K562 (cell line): ENCODE results near the gene DYNAP. TPM values are rescaled to one million over a fixed set of nuclear protein-coding genes. Genes with fewer than 3 reads are reported as not detected.

Experiments used
- AFF1 ChIP-seq, 2 experiments: fragments of 450-650 bp; IDR thresholded peaks; 2 replicates each; pipeline ENCODE4 v1.6.1; 2018; ENCODE audit warnings: mild to moderate bottlenecking in 2 of 2, low read depth in 1 of 2; ENCODE audit not compliant: partially characterized antibody in 2 of 2
- ATF3 ChIP-seq, 2 experiments: fragments of 450-650 bp in 1 of 2; sonication (generic) in 1 of 2; formaldehyde crosslinking in 1 of 2; IDR thresholded peaks in 1 of 2; conservative IDR thresholded peaks in 1 of 2; 2 replicates each; pipeline versions ENCODE4 v1.6.1 to v1.8.1; 2016 to 2023; ENCODE audit warnings: mild to moderate bottlenecking in 2 of 2, moderate library complexity in 2 of 2, inconsistent platforms in 1 of 2, missing genetic modification reagents in 1 of 2
- CBFA2T3 ChIP-seq: fragments of 450-650 bp; IDR thresholded peaks from 2 replicates; pipeline ENCODE4 v1.6.1; 2017
- CEBPB ChIP-seq: fragments of 450-650 bp; IDR thresholded peaks from 2 replicates; pipeline ENCODE4 v1.6.1; 2016; ENCODE audit warnings: missing genetic modification characterization, missing compliant biosample characterization
- EHMT2 ChIP-seq: fragments of 450-650 bp; IDR thresholded peaks from 2 replicates; pipeline ENCODE4 v1.6.1; 2018; ENCODE audit warnings: antibody characterized with exemption
- ETS2 ChIP-seq: IDR thresholded peaks from 2 replicates; pipeline ENCODE4 v1.6.1; 2016; ENCODE audit warnings: borderline replicate concordance, missing genetic modification characterization, mild to moderate bottlenecking, moderate library complexity, missing compliant biosample characterization; ENCODE audit not compliant: poor library complexity, severe bottlenecking
- GABPB1 ChIP-seq: sonication (generic); formaldehyde crosslinking; IDR thresholded peaks from 2 replicates; pipeline ENCODE4 v1.8.0; 2022; ENCODE audit warnings: mild to moderate bottlenecking, missing genetic modification reagents
- GATA2 ChIP-seq: sonication (generic); formaldehyde crosslinking; IDR thresholded peaks from 2 replicates; pipeline ENCODE4 v1.4.0; 2020; ENCODE audit warnings: mild to moderate bottlenecking, missing genetic modification reagents
- HNRNPK ChIP-seq: fragments of 200-400 bp; formaldehyde crosslinking; IDR thresholded peaks from one replicate; pipeline ENCODE4 v1.6.1; 2018; ENCODE audit warnings: mild to moderate bottlenecking, low read depth, low read length; ENCODE audit not compliant: poor library complexity, severe bottlenecking
- MECOM ChIP-seq: fragments of 250-450 bp; sonication (Bioruptor Pico); IDR thresholded peaks from 2 replicates; pipeline ENCODE4 v1.8.0; 2022; ENCODE audit warnings: inconsistent platforms
- PHF21A ChIP-seq: fragments of 450-650 bp; IDR thresholded peaks from 2 replicates; pipeline ENCODE4 v1.6.1; 2017; ENCODE audit warnings: low read depth, borderline replicate concordance
- POLR2H ChIP-seq: IDR thresholded peaks from 2 replicates; pipeline ENCODE4 v1.6.1; 2016; ENCODE audit warnings: missing genetic modification characterization, low read depth, mild to moderate bottlenecking, control low read depth, missing compliant biosample characterization, moderate library complexity
- RB1 ChIP-seq: fragments of 450-650 bp; IDR thresholded peaks from 2 replicates; pipeline ENCODE4 v1.6.1; 2017; ENCODE audit warnings: low read depth, mild to moderate bottlenecking
- RBFOX2 ChIP-seq: fragments of 200-400 bp; formaldehyde crosslinking; IDR thresholded peaks from 2 replicates; pipeline ENCODE4 v1.6.1; 2017; ENCODE audit warnings: low read depth, mild to moderate bottlenecking, low read length, moderate library complexity
- SETDB1 ChIP-seq: IDR thresholded peaks from one replicate; pipeline ENCODE4 v1.6.1; 2012; ENCODE audit warnings: low read length, control low read depth, inconsistent platforms
- SIX5 ChIP-seq, 2 experiments: IDR thresholded peaks; 2 replicates each; pipeline ENCODE4 v1.6.1; 2011; ENCODE audit warnings: low read length in 2 of 2, borderline replicate concordance in 1 of 2, low read depth in 1 of 2, mild to moderate bottlenecking in 1 of 2, moderate library complexity in 1 of 2; ENCODE audit not compliant: insufficient read depth in 1 of 2
- SMAD2 ChIP-seq: fragments of 150-350 bp; IDR thresholded peaks from 2 replicates; pipeline ENCODE4 v1.6.1; 2014; ENCODE audit warnings: low read depth, mild to moderate bottlenecking, low read length
- SMAD4 ChIP-seq: fragments of 250-450 bp; sonication (Bioruptor Pico); conservative IDR thresholded peaks from 2 replicates; pipeline ENCODE4 v1.8.0; 2021; ENCODE audit warnings: inconsistent platforms, mild to moderate bottlenecking, moderate library complexity
- TCF7L2 ChIP-seq: fragments of 150-350 bp; IDR thresholded peaks from 2 replicates; pipeline ENCODE4 v1.6.1; 2016; ENCODE audit warnings: low read depth, mild to moderate bottlenecking, low read length, moderate library complexity
- ZNF212 ChIP-seq: fragments of 450-650 bp; formaldehyde crosslinking; IDR thresholded peaks from 2 replicates; pipeline ENCODE4 v1.4.0; 2020; ENCODE audit warnings: mild to moderate bottlenecking
- ZNF263 ChIP-seq: sonication (generic); formaldehyde crosslinking; IDR thresholded peaks from 2 replicates; pipeline ENCODE4 v1.8.0; 2022; ENCODE audit warnings: mild to moderate bottlenecking, missing genetic modification reagents, borderline replicate concordance
- ZNF311 ChIP-seq: fragments of 250-450 bp; sonication (Bioruptor Pico); IDR thresholded peaks from 2 replicates; pipeline ENCODE4 v1.4.0; 2020; ENCODE audit warnings: mild to moderate bottlenecking, moderate library complexity
- ZNF395 ChIP-seq: fragments of 200-800 bp; sonication (Bioruptor generic); IDR thresholded peaks from 2 replicates; pipeline ENCODE4 v1.6.1; 2017; ENCODE audit warnings: missing genetic modification characterization, missing compliant biosample characterization
- polyA plus RNA-seq, 8 experiments: library from polyadenylated mRNA; depleted of rRNA in 4 of 8; stranded (reverse) in 5 of 8; unstranded in 3 of 8; fragments of >200 nt; fragmentation: Nextera tagmentation in 2 of 8; fragmentation: Illumina TruSeq in 1 of 8; extraction: Ambion mirVana in 2 of 8; extraction: Trizol in 1 of 8; gene quantifications; 2 replicates each; pipeline versions ENCODE4 v1.2.1 to v1.2.3, GENCODE V29; 2011 to 2014; ENCODE audit warnings: inconsistent platforms in 1 of 8, missing spikeins in 1 of 8
- total RNA-seq, 7 experiments: library from RNA; depleted of rRNA in 6 of 7; stranded (reverse); fragments of >200 nt in 6 of 7; fragmentation: Illumina TruSeq in 2 of 7; extraction: Trizol in 2 of 7; gene quantifications; 2 replicates each; pipeline versions ENCODE4 v1.2.1 to v1.2.3, GENCODE V29; 2011 to 2021; ENCODE audit warnings: low replicate concordance in 1 of 7

The DYNAP gene
- total and polyA plus RNA-seq, 9 of the 15 experiments (the other 6 are each of a cell fraction or from before 2014, with no cell fraction given): not detected

- TF ChIP-seq ZNF395 (CRISPR knock-in tag) (no peak), RB1 (no peak), AFF1 (IDR thresholded peaks at IDR 0.05; ENCODE audit: low read depth in 1 of 2, partially characterized antibody in 2 of 2) (no peak), SIX5 (IDR thresholded peaks at IDR 0.05; ENCODE audit: borderline replicate concordance in 1 of 2, insufficient read depth in 1 of 2, low read depth in 1 of 2, low read length in 2 of 2) (no peak), HNRNPK (no peak), GABPB1 (CRISPR knock-in tag) (no peak), TCF7L2 (no peak), CEBPB (tag) (peak; percentile 55), MECOM (CRISPR knock-in tag) (no peak), PHF21A (no peak), GATA2 (no peak), SMAD4 (0 out of 2 replicates have a peak, but pooled peaks have one; percentile 19), ZNF263 (CRISPR knock-in tag) (no peak), ZNF311 (no peak), CBFA2T3 (peak; percentile 34; the same call in 1 of the 2 replicates), SETDB1 (no peak), ZNF212 (CRISPR knock-in tag) (no peak), ATF3 (IDR thresholded peaks at IDR 0.05) (peak; percentile 14; the same call in 1 of the 2 replicates), ATF3 (CRISPR knock-in tag; conservative IDR thresholded peaks at IDR 0.05) (no peak), RBFOX2 (no peak), EHMT2 (no peak), SMAD2 (no peak), ETS2 (tag) (no peak), POLR2H (tag) (no peak)
Measured at GRCh38 chr18:54616220-54616848, 25.3 kb downstream of the DYNAP start (continued).
